ENCODE measurements around the gene ACACB.

DNA sequence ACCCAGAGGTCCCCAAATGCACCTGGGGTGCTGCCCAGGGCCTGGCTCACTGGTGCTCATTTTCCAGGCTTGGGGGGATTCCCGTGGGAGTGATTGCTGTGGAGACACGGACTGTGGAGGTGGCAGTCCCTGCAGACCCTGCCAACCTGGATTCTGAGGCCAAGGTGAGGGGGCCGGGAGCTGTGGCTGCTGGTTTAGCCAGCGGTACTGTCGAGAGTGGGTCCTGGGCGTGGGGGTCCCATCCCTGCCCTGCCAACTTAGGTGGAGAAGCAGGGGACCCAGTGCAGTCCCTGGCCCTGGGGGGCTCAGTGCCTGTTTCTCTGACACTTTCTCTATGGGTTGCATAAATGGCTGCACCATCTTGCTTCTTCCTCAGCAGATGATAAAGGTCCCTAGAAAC is 141.8 kb downstream of the ACACB start:
- no peak for TF ChIP-seq POLR2A (IDR thresholded peaks at IDR 0.05)
- no peak for TF ChIP-seq CTCF (IDR thresholded peaks at IDR 0.05)

All from esophagus squamous epithelium (tissue), 4 donors.